Measurements from ENCODE around the gene RBM5. TPM values are rescaled to one million over a fixed set of nuclear protein-coding genes. Genes with fewer than 3 reads are reported as not detected.

RBM5 gene
- total RNA-seq, 2 experiments from 2014 or later = 118 to 131 TPM

DNA sequence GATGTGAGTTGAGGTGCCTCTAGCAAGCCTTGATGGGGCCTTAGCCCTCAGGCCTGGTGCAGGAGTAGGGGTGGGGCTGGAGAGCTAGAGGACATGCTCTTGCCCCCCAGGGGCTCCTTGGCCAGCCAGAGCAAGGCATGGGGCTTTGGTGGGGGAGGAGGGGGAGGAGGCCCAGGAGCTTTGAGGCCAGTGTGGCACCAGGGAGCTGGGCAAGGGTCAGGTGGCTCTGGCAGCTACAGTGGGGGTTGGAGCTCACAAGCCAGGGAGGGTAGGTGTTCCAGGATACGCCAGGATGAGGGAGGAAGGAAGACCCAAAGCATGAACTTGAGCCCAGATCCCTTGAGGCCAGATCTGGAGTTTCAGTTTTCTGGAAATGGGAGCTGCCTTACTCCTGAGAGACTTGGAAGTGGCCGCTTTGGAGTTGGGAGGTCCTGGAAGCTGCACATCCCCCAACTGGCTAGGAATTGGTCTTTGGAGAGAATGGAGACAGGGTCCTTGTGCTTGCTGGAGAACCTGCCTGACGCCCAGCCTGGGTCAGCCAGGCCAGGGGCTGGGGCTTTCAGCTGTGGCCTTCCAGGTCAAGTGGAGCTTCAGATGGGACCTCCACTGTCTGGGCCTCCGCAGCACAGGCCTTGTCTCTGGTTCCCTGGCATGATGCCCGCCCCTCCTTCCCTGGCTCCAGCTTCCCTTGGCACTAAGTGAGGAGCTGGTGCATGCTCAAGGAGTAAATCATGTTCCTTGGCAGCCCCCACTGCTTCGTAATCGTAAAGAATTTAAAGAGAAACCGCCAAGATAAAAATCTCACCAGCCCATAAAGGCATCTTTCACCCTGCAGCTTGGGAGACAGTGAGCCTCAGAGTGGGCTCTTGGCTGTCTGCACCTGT, 75.1 kb downstream of the RBM5 start:
- H3K36me3 Mint-ChIP-seq (ENCODE audit: low read depth) = no peaks in the 10 kb centered on the region
- no peak overlapping the region for H3K4me3 Mint-ChIP-seq

DNA sequence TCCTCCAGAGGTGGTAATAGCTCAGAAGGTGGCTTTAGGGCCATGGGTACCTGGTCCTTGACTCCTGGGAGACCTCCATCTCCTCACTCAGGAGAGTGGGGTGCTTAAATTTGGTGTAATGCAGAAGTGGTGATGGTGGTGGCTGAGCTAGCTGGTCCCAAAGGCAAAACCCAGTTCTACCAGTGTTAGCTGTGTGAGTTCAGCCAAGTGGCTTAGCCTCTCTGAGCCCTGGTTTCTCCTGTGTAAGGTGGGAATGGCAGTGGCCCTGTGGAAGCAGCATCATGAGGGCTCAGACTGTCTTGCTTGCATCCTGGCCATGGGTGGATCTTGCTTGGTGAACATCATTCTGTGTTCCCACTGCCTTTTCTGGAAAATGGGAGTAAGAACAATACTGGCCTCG, 75.8 kb downstream of the RBM5 start:
- DNase-seq (no peak), ATAC-seq (no peak)
- Mint-ChIP-seq H3K4me1 (no peaks in the 10 kb centered on the region), H3K27ac (no peak overlapping the region), H3K36me3 (ENCODE audit: low read depth) (no peaks in the 10 kb centered on the region), H3K4me3 (no peak overlapping the region), H3K9me3 (ENCODE audit: low read depth) (no peaks in the 10 kb centered on the region), H3K27me3 (no peaks in the 10 kb centered on the region)
- POLR2A ChIA-PET = no interaction called here
- intact Hi-C loops (cut with DNase I, micrococcal nuclease) = no loop called here
- CTCF ChIA-PET = no interaction called here

More for the DNA sequence above, 75.1 kb downstream of the RBM5 start:
- ChIA-PET POLR2A (no interaction called here), CTCF (no interaction called here)
- Mint-ChIP-seq H3K27me3 (no peaks in the 10 kb centered on the region), H3K9me3 (ENCODE audit: low read depth) (no peaks in the 10 kb centered on the region), H3K27ac (no peak overlapping the region), H3K4me1 (no peaks in the 10 kb centered on the region)
- no peak for ATAC-seq
- DNase-seq = no peak
- intact Hi-C loops (cut with DNase I, micrococcal nuclease) = no loop called here

DNA sequence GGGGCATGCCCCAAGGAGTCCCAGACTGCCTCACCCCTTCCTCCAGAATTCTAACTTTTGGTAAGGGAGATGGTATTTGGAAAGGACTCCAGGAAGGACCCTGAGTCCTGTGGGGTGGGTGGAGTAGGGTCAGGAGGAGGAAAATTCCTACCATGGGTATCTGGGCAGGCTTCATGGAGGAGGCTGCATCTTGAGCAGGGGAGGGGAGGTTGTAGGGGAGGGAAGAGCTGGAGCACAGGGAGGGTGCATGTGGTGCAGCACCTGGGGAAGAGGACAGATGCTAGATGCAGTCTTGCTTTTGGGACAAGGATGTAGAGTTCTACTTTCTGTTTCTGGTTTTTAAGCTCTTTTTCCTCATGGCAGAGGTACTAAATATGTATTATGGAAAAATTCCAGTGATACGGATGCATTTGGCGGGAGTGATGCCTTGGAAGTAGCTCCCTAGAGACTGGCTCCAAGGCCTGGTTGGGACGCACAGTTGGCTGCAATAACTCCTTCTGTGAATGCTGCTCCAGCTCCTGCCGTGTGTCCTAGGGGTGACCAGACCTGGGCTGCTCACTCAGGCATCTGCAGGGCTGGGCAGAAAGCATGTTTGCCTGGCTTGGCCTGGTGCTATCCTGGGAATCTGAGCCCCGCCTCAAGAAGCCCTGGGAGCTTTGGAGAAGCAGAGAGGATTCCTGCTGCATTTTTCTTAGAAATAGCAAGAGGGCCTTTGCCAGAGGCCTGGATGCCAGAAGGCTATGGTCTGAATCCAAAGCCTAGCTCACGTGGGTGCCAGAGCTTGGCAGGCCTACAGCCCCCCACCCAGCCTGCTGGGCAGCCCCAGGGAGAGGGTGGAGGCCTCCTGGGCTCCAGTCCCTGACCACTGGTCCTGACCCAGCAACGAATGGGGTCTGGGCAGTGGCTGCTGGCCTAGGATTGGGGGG, 76.5 kb downstream of the RBM5 start:
- H3K27ac Mint-ChIP-seq = no peak overlapping the region
- no peak overlapping the region for H3K4me3 Mint-ChIP-seq
- no peak for ATAC-seq
- H3K4me1 Mint-ChIP-seq = no peaks in the 10 kb centered on the region
- no peak for DNase-seq
- H3K9me3 Mint-ChIP-seq (ENCODE audit: low read depth) = no peaks in the 10 kb centered on the region
- no peaks in the 10 kb centered on the region for H3K27me3 Mint-ChIP-seq
- CTCF ChIA-PET = interaction anchor here (0.6 kb wide), 1 partner anchor 84 kb away, joined by 5 read pairs; no protein-coding TSS in a partner anchor
- POLR2A ChIA-PET = interaction anchor here (0.8 kb wide), 1 partner anchor 12 kb away, joined by 3 read pairs; no protein-coding TSS in a partner anchor
- H3K36me3 Mint-ChIP-seq (ENCODE audit: low read depth) = no peaks in the 10 kb centered on the region
- intact Hi-C loops (cut with DNase I, micrococcal nuclease) = no loop called here

DNA sequence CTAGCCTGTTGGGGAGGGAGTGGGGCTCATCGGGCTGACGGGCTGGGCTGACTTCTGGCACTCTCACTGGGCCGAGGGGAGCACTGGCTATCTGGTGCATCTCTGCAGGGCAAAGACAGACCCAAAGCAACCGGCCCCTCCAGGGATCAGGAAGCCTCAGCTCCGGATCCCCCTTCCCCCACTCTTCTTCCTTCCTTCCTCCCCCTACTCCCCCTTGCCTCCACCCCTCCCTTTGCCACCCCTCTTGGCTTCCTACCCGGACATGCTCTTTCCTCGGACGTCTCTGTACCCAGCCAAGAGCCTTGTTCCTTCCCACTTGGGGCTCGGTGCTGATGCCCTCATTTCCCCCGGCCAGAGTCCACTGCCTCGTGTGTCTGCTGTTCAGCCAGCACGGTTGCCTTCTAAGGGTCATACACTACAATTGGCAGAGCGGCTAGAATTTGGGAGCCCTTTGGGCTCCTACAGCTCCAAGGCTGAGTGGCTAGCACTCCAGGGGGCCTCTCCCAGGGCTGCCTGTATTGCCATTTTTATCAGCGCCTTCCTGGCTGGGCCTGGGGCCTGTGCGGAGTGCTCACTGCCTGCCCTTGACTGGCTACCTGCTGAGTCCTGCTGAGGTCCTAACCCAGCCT, 77.3 kb downstream of the RBM5 start:
- no peak for DNase-seq
- Mint-ChIP-seq H3K4me1 (no peaks in the 10 kb centered on the region), H3K27ac (no peak overlapping the region), H3K4me3 (no peak overlapping the region), H3K9me3 (ENCODE audit: low read depth) (no peaks in the 10 kb centered on the region), H3K36me3 (ENCODE audit: low read depth) (no peaks in the 10 kb centered on the region), H3K27me3 (no peaks in the 10 kb centered on the region)
- ATAC-seq = no peak
- ChIA-PET CTCF (no interaction called here), POLR2A (no interaction called here)
- intact Hi-C loops (cut with DNase I, micrococcal nuclease) = no loop called here

DNA sequence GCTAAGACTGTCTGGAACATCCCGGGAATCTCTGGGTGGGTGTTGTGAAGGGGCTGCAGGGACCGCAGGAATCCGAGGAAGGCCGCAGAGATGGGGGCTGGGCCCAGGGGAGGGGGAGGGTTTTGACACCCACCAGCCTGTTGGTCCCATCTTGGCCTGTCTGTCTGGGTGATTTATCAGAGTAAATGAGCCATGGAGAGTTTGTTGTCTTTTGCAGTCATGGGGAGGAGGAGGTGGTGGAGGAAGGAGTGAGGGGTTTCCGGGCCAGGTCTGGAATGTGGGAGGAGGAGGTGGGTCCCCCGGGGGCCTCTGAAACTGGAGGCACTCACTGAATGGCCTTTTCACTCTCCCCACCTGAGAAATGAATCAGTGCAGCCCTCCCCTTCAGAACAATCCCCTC, 77.9 kb downstream of the RBM5 start:
- ATAC-seq (no peak), DNase-seq (no peak)
- H3K9me3 Mint-ChIP-seq (ENCODE audit: low read depth) = no peaks in the 10 kb centered on the region
- H3K36me3 Mint-ChIP-seq (ENCODE audit: low read depth) = no peaks in the 10 kb centered on the region
- H3K4me3 Mint-ChIP-seq = no peak overlapping the region
- CTCF ChIA-PET = interaction anchor here (0.5 kb wide), 1 partner anchor 510 kb away, joined by 3 read pairs; no protein-coding TSS in a partner anchor
- POLR2A ChIA-PET = no interaction called here
- intact Hi-C loops (cut with DNase I, micrococcal nuclease) = no loop called here
- H3K4me1 Mint-ChIP-seq = no peaks in the 10 kb centered on the region
- no peaks in the 10 kb centered on the region for H3K27me3 Mint-ChIP-seq
- no peak overlapping the region for H3K27ac Mint-ChIP-seq

DNA sequence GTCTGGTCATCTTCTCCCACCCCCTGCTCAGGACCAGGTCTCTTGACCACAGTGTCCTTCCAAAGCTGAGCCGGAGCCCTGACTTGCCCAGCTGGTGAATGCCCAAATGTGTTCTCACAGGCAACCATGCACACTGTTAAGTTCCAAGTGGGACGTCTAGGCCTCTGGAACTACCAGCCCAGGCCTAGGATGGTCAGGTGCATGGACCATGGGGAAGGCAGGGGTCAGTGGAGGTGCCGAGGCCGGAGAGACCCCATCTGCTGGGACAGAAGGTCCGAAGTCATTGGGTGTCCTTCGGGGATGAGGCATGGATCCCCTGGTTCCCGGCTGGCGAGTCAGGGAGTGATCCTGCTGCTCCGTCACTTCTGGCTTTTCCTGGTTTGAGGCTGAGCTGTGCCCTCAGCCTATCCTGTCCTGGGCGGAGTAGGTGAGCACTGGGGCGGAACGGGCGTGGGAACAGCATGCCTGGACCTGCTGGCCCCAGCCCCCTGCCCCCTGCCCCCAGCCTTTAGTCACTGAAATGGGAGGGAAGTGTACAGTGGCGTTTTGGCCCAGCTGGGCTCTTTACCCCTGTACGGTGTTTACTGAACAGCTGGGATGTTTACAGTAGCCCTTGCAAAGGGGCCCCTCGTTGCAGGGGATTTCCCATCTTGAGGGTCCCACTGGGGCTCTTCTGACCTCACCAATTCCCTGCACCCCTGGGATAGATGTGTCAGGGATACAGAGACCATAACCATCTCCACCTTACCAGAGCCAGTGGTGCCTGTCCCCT, 78.5 kb downstream of the RBM5 start:
- no peak for DNase-seq
- no peaks in the 10 kb centered on the region for H3K36me3 Mint-ChIP-seq (ENCODE audit: low read depth)
- H3K4me3 Mint-ChIP-seq = no peak overlapping the region
- ChIA-PET POLR2A (interaction anchor here (0.6 kb wide), 1 partner anchor 366 kb away, joined by 3 read pairs; no protein-coding TSS in a partner anchor), CTCF (interaction anchor here (0.5 to 1.4 kb wide), 2 partner anchors 29 to 511 kb away, joined by 3 to 4 read pairs; no protein-coding TSS in a partner anchor)
- intact Hi-C loops (cut with DNase I, micrococcal nuclease) = no loop called here
- no peaks in the 10 kb centered on the region for H3K27me3 Mint-ChIP-seq
- no peaks in the 10 kb centered on the region for H3K9me3 Mint-ChIP-seq (ENCODE audit: low read depth)
- no peaks in the 10 kb centered on the region for H3K4me1 Mint-ChIP-seq
- no peak for ATAC-seq
- no peak overlapping the region for H3K27ac Mint-ChIP-seq

DNA sequence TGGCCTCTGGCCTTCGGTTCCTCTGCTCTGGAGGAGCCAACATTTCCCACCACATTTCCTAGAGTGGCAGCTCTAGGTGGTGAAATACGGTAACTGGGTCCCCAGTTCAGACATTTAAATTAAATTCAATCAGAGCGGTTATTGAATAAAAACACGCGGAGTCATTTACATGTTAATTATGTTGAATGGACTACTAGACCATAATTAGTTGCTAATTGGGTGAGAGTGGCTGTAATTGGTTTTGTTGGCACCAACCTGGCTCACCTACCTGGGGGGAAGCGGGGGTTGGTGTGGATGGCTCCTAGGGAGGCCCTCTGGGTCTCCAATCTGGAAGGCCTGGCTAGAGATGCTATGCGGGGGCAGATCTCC, 79.1 kb downstream of the RBM5 start:
- DNase-seq (no peak), ATAC-seq (no peak)
- no peak overlapping the region for H3K27ac Mint-ChIP-seq
- no peaks in the 10 kb centered on the region for H3K9me3 Mint-ChIP-seq (ENCODE audit: low read depth)
- H3K4me1 Mint-ChIP-seq = no peaks in the 10 kb centered on the region
- H3K36me3 Mint-ChIP-seq (ENCODE audit: low read depth) = no peaks in the 10 kb centered on the region
- H3K4me3 Mint-ChIP-seq = no peak overlapping the region
- ChIA-PET CTCF (interaction anchor here (1.4 kb wide), 1 partner anchor 28 kb away, joined by 4 read pairs; no protein-coding TSS in a partner anchor), POLR2A (no interaction called here)
- intact Hi-C loops (cut with DNase I, micrococcal nuclease) = no loop called here
- H3K27me3 Mint-ChIP-seq = no peaks in the 10 kb centered on the region

DNA sequence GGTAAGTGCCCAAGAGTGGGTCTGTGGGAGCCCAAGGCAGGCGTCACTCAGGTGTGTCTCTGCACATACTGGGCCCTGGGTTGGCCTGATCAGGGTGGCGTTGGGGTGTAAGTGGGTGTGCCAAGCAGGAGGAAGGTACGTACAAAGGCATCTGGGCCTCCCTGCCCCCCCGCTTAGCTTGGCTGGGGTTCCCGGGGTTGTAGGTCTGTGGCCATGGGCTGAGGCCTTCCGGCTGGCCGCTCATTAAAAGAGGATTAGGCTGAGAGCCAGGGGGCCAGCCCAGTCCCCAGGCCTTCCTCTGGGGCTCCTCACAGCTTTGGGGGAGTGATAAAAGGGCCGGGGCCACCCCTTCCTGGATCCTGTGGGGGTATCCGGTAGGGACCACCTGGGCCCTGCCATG, 79.7 kb downstream of the RBM5 start:
- H3K4me1 Mint-ChIP-seq = no peaks in the 10 kb centered on the region
- no peaks in the 10 kb centered on the region for H3K36me3 Mint-ChIP-seq (ENCODE audit: low read depth)
- ChIA-PET CTCF (interaction anchor here (1.4 kb wide), 1 partner anchor 28 kb away, joined by 4 read pairs; no protein-coding TSS in a partner anchor), POLR2A (no interaction called here)
- no peaks in the 10 kb centered on the region for H3K27me3 Mint-ChIP-seq
- no peak overlapping the region for H3K27ac Mint-ChIP-seq
- no peak overlapping the region for H3K4me3 Mint-ChIP-seq
- no peak for DNase-seq
- intact Hi-C loops (cut with DNase I, micrococcal nuclease) = no loop called here
- no peak for ATAC-seq
- no peaks in the 10 kb centered on the region for H3K9me3 Mint-ChIP-seq (ENCODE audit: low read depth)

Other genes starting within 250 kb of the RBM5 start
- gene TRAIP, start 232.4 kb upstream of the RBM5 start, total RNA-seq = 10 to 100 TPM; 25.1 to 28.1 TPM
- 1 to 10 TPM; 1.1 to 1.3 TPM for gene CAMKV, start 219.0 kb upstream of the RBM5 start, total RNA-seq
- gene MST1R, start 185.0 kb upstream of the RBM5 start, total RNA-seq = 1 to 10 TPM in 1 of 2 experiments, under 1 TPM in 1; 0.86 to 1.2 TPM
- 1 to 10 TPM; 7.5 to 8.3 TPM for gene MON1A, start 159.1 kb upstream of the RBM5 start, total RNA-seq
- 10 to 100 TPM; 69.3 to 75.1 TPM for gene RBM6, start 148.8 kb upstream of the RBM5 start, total RNA-seq
- gene SEMA3F, start 66.4 kb downstream of the RBM5 start, total RNA-seq = under 1 TPM; 0.25 to 0.46 TPM
- under 1 TPM in 1 of 2 experiments, not detected in 1; 0.14 TPM for gene GNAT1, start 102.7 kb downstream of the RBM5 start, total RNA-seq
- under 1 TPM in 1 of 2 experiments, not detected in 1; 0.12 TPM for gene SLC38A3, start 116.4 kb downstream of the RBM5 start, total RNA-seq
- 100 to 1,000 TPM; 280 to 341 TPM for gene GNAI2, start 147.3 kb downstream of the RBM5 start, total RNA-seq
- gene SEMA3B, start 180.2 kb downstream of the RBM5 start, total RNA-seq = 1 to 10 TPM; 1.6 to 2.1 TPM
- gene LSMEM2, start 190.2 kb downstream of the RBM5 start, total RNA-seq = not detected
- gene IFRD2, start 203.5 kb downstream of the RBM5 start, total RNA-seq = 100 to 1,000 TPM; 100 to 125 TPM
- gene HYAL3, start 210.5 kb downstream of the RBM5 start, total RNA-seq = 1 to 10 TPM; 4.5 to 5.4 TPM
- gene NAA80, start 210.5 kb downstream of the RBM5 start, total RNA-seq = 10 to 100 TPM; 17.6 to 18.7 TPM
- gene HYAL1, start 214.7 kb downstream of the RBM5 start, total RNA-seq = under 1 TPM in 1 of 2 experiments, not detected in 1; 0.37 TPM
- gene HYAL2, start 233.8 kb downstream of the RBM5 start, total RNA-seq = 1 to 10 TPM; 4.7 to 5.1 TPM
- 10 to 100 TPM; 15.0 to 17.1 TPM for gene TUSC2, start 239.3 kb downstream of the RBM5 start, total RNA-seq

Data from activated CD4-positive, alpha-beta T cell treated with anti-CD3 and anti-CD28 coated beads for 36 hours (primary cell).